Measurements from ENCODE around the gene ABLIM3.

DNA sequence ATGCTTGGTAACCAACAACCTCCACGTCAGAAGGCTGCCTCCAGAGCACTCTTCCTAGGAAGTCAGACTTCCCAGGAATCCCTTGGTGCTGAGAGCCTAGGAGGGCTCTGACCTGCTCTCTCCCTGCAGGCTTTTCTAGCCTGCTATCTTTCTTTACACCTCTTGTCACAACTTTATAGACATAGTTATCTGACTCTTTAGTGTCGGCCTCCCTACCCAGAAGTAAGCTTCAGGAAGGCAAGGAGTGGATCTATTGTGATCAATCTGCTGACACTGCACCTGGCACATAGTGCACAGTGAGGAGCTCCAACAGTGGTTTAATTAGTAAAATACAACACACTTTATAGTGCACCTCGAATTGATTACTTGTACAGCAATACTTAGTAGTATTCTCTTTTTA is 132.7 kb downstream of the ABLIM3 start:
- TF ChIP-seq, protein P1, sequence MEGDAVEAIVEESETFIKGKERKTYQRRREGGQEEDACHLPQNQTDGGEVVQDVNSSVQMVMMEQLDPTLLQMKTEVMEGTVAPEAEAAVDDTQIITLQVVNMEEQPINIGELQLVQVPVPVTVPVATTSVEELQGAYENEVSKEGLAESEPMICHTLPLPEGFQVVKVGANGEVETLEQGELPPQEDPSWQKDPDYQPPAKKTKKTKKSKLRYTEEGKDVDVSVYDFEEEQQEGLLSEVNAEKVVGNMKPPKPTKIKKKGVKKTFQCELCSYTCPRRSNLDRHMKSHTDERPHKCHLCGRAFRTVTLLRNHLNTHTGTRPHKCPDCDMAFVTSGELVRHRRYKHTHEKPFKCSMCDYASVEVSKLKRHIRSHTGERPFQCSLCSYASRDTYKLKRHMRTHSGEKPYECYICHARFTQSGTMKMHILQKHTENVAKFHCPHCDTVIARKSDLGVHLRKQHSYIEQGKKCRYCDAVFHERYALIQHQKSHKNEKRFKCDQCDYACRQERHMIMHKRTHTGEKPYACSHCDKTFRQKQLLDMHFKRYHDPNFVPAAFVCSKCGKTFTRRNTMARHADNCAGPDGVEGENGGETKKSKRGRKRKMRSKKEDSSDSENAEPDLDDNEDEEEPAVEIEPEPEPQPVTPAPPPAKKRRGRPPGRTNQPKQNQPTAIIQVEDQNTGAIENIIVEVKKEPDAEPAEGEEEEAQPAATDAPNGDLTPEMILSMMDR (IDR thresholded peaks at IDR 0.05): no peak
- no peak for TF ChIP-seq POLR2A (IDR thresholded peaks at IDR 0.05)

Data from gastroesophageal sphincter (tissue), 3 donors.